ENCODE measurements around the gene EID3.

DNA sequence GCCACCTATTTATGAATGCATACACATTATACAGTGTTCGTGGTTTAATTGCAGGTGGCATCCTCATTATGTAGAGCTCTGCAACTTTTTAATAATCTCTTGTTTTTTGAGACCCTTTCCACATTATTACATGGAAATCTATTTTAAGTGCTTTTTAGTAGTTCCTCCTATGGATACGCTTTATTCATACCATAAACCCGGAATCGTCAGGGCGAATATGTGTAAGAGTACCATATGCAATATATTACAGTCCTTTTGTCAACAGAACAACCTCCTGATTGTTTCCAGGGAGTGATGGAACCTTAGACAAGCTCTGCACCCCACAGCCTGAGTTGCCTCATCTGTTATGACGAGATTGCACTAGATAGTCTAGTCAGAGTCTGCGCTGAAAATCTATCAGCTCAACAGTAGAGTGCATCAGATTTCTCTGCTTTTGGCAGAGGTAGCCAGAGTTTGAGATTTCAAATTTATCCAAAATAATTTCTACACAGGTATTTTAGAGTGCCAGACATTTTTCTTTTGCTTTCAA lies 33.6 kb downstream of the EID3 start:
- TF ChIP-seq, protein P1, sequence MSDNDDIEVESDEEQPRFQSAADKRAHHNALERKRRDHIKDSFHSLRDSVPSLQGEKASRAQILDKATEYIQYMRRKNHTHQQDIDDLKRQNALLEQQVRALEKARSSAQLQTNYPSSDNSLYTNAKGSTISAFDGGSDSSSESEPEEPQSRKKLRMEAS (IDR thresholded peaks at IDR 0.05), result no peak
- TF ChIP-seq POLR2A (IDR thresholded peaks at IDR 0.05; ENCODE audit: low read length) (no peak), RAD21 (conservative IDR thresholded peaks at IDR 0.05 in 1 of 2, IDR thresholded peaks at IDR 0.05 in 1 of 2) (no peak), CEBPB (IDR thresholded peaks at IDR 0.05) (no peak), JUNB (IDR thresholded peaks at IDR 0.05) (no peak)
- TF ChIP-seq, protein P2, sequence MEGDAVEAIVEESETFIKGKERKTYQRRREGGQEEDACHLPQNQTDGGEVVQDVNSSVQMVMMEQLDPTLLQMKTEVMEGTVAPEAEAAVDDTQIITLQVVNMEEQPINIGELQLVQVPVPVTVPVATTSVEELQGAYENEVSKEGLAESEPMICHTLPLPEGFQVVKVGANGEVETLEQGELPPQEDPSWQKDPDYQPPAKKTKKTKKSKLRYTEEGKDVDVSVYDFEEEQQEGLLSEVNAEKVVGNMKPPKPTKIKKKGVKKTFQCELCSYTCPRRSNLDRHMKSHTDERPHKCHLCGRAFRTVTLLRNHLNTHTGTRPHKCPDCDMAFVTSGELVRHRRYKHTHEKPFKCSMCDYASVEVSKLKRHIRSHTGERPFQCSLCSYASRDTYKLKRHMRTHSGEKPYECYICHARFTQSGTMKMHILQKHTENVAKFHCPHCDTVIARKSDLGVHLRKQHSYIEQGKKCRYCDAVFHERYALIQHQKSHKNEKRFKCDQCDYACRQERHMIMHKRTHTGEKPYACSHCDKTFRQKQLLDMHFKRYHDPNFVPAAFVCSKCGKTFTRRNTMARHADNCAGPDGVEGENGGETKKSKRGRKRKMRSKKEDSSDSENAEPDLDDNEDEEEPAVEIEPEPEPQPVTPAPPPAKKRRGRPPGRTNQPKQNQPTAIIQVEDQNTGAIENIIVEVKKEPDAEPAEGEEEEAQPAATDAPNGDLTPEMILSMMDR (IDR thresholded peaks at IDR 0.05), result no peak
